ENCODE results near the gene TTC28.

Gene TTC28

DNA sequence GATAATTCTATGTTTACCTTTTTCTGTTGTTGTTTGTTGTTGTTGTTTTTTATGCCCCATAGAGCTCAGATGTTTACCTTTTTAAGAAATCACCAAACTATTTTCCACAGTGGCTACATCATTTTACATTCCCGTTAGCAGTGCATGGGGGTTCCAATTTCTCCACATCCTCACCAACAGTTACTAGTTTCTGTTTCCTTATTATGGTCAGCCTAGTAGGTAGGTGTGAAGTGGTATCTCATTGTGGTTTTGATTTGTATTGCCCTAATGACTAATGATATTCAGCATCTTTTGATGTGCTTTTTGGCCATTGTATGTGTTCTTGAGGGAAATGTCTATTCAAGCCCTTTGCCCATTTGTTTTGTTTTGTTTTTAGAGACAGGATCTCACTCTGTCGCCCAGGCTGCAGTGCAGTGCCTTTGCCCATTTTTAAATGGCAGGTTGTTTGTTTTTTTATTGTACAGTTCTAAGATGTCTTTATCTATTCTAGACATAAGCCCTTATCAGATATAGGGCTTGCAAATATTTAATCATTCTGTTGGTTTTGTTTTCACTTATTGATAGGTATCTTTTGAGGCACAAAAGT lies 34.5 kb upstream of the TTC28 start:
- peak overlapping the region in 1 of 3 experiments; percentile 10 for H3K27ac Mint-ChIP-seq
- peaks cover 12% of the 10 kb centered on the region for H3K36me3 Mint-ChIP-seq (ENCODE audit: low read depth)
- H3K4me3 Mint-ChIP-seq = no peak overlapping the region
- TF ChIP-seq, protein P1, sequence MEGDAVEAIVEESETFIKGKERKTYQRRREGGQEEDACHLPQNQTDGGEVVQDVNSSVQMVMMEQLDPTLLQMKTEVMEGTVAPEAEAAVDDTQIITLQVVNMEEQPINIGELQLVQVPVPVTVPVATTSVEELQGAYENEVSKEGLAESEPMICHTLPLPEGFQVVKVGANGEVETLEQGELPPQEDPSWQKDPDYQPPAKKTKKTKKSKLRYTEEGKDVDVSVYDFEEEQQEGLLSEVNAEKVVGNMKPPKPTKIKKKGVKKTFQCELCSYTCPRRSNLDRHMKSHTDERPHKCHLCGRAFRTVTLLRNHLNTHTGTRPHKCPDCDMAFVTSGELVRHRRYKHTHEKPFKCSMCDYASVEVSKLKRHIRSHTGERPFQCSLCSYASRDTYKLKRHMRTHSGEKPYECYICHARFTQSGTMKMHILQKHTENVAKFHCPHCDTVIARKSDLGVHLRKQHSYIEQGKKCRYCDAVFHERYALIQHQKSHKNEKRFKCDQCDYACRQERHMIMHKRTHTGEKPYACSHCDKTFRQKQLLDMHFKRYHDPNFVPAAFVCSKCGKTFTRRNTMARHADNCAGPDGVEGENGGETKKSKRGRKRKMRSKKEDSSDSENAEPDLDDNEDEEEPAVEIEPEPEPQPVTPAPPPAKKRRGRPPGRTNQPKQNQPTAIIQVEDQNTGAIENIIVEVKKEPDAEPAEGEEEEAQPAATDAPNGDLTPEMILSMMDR (IDR thresholded peaks at IDR 0.05; ENCODE audit: unreplicated experiment in 3 of 3) = no peak
- H3K27me3 Mint-ChIP-seq (ENCODE audit: low read depth) = no peaks in the 10 kb centered on the region
- H3K9me3 Mint-ChIP-seq = no peaks in the 10 kb centered on the region
- peaks cover 29% of the 10 kb centered on the region for H3K4me1 Mint-ChIP-seq

DNA sequence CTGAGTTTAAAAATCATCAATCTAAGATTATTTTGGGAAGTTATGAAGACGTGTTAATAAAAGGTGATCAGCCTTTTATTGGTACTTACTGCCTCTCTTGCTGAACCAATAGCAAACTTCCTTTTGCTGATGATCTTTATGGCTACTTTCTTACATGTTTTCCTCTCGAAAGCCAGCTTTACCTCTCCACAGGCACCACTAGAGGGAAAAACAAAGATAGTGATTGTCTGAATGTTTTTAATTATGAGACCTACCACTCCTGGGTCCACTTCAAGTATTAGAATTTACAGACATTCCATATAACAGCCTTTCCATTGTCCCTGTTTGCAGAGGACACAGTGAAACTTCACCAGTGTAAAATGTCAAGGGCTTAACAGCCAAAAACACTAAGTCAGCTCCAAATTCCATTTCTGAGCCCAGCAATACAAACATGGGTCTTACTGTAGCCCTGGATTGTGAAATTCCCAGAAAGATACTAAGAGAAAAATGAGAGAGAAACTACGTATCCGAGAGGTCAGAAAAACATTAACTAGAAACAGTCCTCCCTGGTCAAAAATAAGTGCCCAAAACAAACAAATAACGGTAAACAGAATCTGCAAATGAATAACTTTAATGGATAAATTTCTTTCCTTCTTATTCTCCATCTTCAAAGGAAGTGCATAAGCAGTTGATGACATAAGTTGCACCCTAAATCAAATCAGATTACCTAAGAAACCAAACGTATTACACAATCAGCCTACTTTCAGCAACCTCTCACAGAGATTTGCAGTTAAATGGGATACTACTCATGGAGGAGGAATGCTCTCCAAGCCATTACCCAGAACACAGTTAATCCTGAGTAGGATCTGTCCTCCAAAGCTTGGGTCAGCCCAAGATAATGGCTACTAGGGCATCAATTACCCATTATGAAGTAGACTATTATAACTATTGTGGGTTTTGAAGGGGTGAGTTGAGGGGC lies 32.5 kb upstream of the TTC28 start:
- Mint-ChIP-seq H3K4me3 (no peak overlapping the region), H3K27ac (peak overlapping the region; percentile 83 to 98 (median 92)), H3K4me1 (peaks cover 29% of the 10 kb centered on the region), H3K36me3 (ENCODE audit: low read depth) (peaks cover 19% of the 10 kb centered on the region), H3K9me3 (no peaks in the 10 kb centered on the region), H3K27me3 (ENCODE audit: low read depth) (no peaks in the 10 kb centered on the region)
- TF ChIP-seq, protein P1 (IDR thresholded peaks at IDR 0.05; ENCODE audit: unreplicated experiment in 3 of 3) = peak; percentile 14 to 16 (median 16)

DNA sequence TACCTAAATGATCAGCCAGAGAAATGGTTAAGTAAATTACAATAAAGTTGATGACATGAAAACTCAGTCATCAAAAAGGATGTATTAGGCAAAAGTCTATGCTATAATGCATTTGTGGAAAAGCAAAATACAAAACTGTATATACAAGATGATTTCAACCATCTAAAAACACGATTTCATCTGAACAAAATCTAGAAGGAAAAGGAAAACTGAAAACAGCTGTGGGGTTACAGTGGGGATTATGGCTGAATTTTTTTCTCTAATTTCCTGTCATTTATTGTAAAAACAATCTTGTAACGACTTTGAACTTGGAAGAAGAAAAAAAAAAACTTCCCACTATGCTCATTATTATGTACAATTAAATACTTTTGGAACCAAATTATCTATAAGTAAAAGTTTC lies 31.7 kb upstream of the TTC28 start:
- Mint-ChIP-seq H3K27me3 (ENCODE audit: low read depth) (no peaks in the 10 kb centered on the region), H3K4me3 (no peak overlapping the region), H3K27ac (peak overlapping the region; percentile 83 to 98 (median 92)), H3K4me1 (peaks cover 29% of the 10 kb centered on the region), H3K9me3 (no peaks in the 10 kb centered on the region), H3K36me3 (ENCODE audit: low read depth) (peaks cover 21% of the 10 kb centered on the region)
- TF ChIP-seq, protein P1 (IDR thresholded peaks at IDR 0.05; ENCODE audit: unreplicated experiment in 3 of 3) = no peak

DNA sequence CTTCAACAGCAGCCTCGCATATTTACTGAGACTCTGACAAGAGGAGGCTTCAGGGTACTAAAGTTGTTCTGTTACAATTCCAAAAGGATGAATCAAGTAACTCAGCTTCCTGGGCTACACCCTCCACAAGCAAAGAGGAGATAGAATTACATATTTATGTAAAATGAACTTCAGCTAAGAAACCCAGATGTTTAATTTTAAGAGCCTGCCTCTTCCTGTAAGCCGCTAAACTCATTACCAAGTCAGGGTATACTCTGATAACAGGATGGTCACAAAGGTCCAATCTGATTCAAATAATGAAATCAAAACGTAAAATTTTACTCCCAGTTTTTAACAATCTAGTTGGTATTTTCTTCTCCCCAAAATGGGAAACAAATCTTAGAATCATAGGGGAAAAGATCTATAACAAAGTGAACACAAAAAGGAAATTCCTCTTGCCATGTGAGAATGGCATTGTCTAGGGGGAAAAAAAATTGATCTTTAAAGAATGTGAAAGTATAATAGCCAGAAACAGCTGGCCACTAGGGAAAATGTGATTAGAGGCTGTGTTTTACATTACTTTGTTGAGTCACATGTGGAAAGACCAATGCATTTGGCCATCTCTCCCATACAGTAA lies 31.0 kb upstream of the TTC28 start:
- H3K27ac Mint-ChIP-seq = peak overlapping the region; percentile 83 to 98 (median 93)
- H3K36me3 Mint-ChIP-seq (ENCODE audit: low read depth) = peaks cover 21% of the 10 kb centered on the region
- peak overlapping the region in 2 of 3 experiments; percentile 7 to 41 for H3K4me3 Mint-ChIP-seq
- TF ChIP-seq, protein P1 (IDR thresholded peaks at IDR 0.05; ENCODE audit: unreplicated experiment in 3 of 3) = no peak
- H3K4me1 Mint-ChIP-seq = peaks cover 29% of the 10 kb centered on the region
- H3K9me3 Mint-ChIP-seq = no peaks in the 10 kb centered on the region
- no peaks in the 10 kb centered on the region for H3K27me3 Mint-ChIP-seq (ENCODE audit: low read depth)

DNA sequence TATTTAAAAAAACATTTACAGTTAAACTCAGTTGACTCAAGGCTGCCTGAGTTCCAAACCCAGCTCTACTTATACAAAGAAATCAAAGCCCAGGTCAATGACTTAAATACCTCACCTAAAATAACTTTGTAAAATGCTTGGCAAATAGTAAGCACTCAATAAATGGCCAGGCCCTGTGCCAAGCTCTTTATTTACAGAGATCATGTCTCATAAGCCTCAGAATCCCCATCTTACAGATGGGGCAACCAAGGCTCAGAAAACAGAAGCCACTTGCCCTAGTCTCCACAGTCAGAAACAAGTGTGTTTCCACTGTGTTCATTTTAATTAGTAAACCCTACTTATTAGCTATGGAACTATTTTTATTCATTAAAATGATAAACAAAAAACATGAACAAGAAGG lies 30.5 kb upstream of the TTC28 start:
- Mint-ChIP-seq H3K4me1 (peaks cover 29% of the 10 kb centered on the region), H3K4me3 (no peak overlapping the region), H3K27me3 (ENCODE audit: low read depth) (no peaks in the 10 kb centered on the region), H3K27ac (peak overlapping the region; percentile 83 to 98 (median 93)), H3K9me3 (no peaks in the 10 kb centered on the region), H3K36me3 (ENCODE audit: low read depth) (peaks cover 21% of the 10 kb centered on the region)
- TF ChIP-seq, protein P1 (IDR thresholded peaks at IDR 0.05; ENCODE audit: unreplicated experiment in 3 of 3) = no peak

Measured in nephron (organoid).